NCI-H526 (cell line): ENCODE results near the gene NTM.
"Not testable (repeated sequence)": the region's sequence is repeated elsewhere in the genome, so short reads cannot be mapped to it uniquely, and the experiment has no call there.

Experiments
- DNase-seq, 2 experiments: peaks; one replicate each; lab custom pipeline; 2025; lab: John Stamatoyannopoulos, UW

The NTM gene

DNA sequence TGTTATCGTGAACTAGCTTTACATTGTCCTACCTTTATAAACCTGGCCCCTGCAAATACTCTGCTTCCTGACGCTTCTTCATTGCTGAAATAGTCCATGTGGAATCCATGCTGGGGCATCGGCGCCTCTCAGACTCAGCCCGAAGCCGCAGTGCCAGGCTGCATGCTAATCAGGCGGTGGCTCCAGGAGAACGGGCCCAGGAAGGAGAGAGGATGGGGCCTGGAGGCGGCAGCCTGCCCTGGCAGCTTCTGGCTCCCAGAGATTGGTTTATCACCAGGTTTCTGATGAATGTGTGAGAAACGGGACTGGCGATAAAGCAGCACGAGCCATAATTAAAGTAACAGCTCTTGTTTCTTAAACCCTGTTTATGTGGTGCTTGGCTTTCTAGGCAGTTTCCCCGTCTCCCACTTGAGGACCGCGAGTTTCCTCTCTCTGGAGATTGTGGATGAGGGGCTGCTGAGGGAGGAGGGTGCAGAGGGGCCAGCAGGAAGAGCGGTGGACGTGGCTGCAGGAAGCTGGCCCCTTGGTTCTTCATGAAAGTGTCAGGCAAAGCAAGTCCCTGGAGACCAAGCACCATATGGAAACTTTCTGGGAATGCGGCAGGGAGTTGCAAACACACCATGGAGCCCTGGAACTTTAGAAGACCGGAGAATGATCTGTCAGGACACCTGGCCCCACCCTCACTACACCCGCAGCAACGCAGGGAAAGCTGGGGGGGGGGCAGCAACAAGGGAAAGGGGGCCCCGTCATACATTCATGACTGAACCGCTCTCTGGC, 93.4 kb downstream of the NTM start:
- DNase-seq: peak; percentile 86 to 96

DNA sequence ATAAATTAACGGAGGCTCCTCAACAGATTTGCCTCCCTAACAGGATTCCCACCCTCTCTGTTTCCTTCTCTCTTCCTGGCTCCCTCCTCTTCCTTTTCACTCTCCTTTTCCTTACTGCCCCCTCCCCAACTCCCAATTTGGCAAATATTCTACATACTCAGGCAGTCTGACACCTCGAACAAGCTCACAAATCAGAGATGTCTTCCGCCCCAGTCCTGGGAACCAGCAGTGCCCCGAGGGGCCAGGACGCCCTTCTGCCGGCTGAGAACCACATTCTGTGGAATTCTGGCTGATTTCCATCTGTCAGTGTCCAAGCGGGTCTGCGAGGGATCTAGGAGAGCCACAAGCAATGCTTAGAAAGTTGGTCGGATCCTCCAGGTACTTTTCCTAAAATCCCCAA, 94.0 kb downstream of the NTM start:
- DNase-seq: no peak

- DNase-seq: no peak
Observed at GRCh38 chr11:131465039-131465438, 94.6 kb downstream of the NTM start.

- peak in 1 of 2 experiments; percentile 29 for DNase-seq
Observed at GRCh38 chr11:131465746-131466145, 95.3 kb downstream of the NTM start.

- no peak for DNase-seq
Observed at GRCh38 chr11:131467645-131468394, 97.4 kb downstream of the NTM start.

DNA sequence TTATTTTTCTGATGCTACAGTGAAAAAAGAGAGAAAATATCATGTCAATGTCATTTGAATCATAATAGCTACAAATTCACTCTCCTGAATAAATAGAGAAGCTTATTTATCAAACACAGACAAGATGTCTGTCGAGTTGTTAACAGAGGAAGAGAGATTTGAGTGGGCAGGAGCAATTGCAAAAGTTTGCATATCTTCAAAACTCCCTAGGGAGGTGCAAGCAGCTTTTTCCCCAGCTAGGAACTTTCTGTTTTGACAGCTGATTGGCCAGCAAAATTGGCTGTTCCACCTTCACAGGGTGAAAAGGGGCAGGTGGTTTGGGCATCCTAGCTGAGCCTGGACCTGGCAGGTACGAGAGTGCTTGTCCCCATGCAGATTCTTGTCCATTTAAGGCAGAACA, 98.2 kb downstream of the NTM start:
- peak; percentile 47 to 78 for DNase-seq

GRCh38 chr11:131470216-131470925, 100.0 kb downstream of the NTM start:
- peak; percentile 73 to 93 for DNase-seq

- peak in 1 of 2 experiments; percentile 56 for DNase-seq
Observed at GRCh38 chr11:131471976-131472375, 101.6 kb downstream of the NTM start.

DNA sequence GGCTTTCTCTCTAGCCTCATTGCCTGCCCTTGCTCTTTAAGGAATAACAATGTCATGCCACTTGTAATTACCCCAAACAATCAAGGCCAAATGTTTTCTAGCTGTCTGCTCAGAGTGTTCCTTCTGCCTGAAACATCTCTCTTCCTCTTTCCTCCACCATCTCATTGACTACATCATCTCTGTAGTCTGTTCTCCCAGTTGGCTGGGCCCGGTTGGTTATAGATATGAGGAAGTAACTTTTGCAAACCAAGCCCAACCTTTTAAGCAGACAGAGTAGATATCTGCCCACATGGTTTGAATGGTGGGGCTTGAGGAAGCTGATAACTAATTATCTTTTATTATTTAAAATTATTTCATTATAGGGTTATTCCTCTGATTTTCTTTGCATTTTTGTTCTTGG, 104.5 kb downstream of the NTM start:
- no peak for DNase-seq

- DNase-seq: no peak
Observed at GRCh38 chr11:131476266-131476665, 105.9 kb downstream of the NTM start.

GRCh38 chr11:131478341-131478740, 107.9 kb downstream of the NTM start:
- DNase-seq: no peak

- DNase-seq: no peak
Observed at GRCh38 chr11:131481303-131481702, 110.9 kb downstream of the NTM start.

DNA sequence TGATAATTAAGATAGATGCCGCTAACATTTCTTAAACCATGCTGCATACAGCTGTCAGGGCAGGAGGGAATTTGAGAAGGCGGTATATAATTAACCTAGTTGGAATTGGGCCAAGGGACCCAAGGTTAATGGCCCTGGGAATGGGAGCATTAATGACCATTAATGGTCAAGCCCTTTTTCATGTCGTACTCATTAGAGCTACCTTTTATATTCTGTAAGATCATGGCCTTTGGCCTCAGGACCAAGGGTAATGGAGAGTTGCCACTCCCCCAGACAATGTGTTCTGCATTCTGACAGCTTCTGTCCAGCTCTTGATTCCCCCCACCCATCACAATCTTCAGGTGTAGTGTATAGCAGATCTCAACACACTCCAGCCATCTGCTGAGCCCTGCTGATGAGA, 111.6 kb downstream of the NTM start:
- no peak for DNase-seq

DNA sequence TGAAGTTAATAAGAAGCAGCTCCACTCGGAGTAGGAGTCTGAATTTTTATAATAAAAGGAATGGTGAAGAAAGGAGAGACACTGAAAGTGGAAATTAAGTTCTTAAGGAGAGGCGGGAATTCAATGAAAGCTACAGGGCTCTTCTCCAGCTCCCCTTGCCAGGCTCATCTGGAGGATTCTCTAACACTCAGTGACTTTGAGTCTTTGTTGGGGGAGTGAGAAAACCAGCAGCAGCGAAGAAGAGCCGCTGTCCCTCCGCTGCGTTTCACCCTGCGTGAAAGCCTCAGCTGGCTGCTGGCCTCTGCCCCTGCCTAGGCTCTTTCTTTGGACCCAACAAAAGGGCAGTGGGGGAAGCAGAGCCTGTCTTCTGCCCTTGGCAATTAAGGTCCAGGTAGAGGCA, 113.0 kb downstream of the NTM start:
- no peak for DNase-seq

GRCh38 chr11:131483877-131484276, 113.5 kb downstream of the NTM start:
- DNase-seq: no peak

- DNase-seq: no peak
Observed at GRCh38 chr11:131486100-131486499, 115.7 kb downstream of the NTM start.

GRCh38 chr11:131486937-131487635, 116.7 kb downstream of the NTM start:
- peak; percentile 38 to 57 for DNase-seq

DNA sequence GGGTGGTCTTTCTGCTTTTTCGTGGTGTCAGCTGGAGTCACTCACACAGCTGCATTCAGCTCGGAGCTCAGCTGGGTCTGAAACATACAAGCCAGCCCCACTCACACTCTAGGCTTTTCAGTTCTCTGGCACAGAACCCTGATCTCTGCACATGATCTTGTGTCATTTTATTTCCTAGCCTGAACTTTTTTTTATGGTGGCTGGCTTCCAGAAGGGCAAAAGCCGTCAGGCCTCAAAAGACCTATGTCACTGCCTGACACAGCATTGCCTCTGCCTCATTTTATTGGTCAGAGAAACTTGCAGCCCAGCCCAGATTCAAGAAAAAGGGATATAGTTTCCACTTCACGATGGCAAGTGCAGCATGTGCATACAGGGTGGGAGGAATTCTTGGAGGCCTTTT, 117.8 kb downstream of the NTM start:
- DNase-seq: no peak

DNA sequence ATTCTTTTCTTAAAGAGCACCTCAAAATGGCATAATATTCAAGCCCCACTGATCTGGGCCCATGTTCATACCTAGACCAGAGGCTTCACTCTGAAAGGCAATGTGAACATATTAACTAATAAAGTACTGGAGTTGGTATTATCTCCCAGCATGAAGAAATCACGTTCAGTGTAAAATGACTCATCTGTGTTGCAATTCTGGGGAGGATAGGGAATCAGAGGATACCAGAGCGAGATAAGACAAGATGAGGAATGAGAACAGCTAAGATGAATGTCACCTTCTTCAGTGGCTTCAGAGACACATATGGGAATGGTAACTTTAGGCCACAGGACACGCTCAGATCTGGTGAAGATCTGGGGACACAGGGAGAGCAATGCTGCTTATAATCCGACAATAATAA, 121.1 kb downstream of the NTM start:
- no peak for DNase-seq

DNA sequence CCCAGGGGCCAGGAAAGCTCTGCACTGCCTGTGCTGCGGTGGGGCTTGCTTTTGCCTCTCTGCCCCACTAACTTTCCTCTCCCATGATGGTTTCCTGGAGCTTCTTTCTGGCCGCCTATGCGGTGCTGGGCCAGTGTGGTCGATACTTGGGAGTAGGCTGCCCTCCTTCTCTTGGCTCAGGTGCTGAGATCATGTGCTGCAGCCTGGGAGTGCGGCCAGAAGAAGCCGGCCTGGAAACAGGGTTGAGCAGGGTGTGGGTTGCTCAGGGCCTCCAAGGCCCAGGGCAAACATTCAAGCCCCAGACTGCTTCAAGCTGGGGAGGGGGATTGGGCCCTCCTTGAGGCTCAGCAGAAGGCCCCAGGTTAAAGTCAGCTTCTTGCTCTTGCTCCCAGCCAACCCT, 125.0 kb downstream of the NTM start:
- no peak for DNase-seq

DNA sequence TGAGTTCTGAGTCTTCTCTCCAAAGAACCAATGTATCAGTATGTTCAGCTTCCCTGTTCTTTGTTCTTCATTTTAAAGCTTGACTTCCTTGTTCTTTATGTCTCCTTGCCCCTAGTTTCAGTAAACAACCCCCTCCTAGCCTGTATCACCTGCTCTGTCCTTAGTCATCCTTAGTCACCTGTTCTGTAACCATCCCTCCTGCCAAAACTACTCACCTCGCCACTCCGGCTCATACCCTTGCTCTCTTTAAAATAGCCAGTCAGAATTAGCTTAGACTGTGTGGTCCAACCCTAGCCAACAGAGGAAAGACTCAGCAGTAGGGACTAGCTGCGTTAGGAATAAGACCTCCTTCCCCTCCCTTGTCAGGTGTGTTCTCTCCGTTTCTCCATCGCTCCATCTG, 127.3 kb downstream of the NTM start:
- not testable (repeated sequence) for DNase-seq

DNA sequence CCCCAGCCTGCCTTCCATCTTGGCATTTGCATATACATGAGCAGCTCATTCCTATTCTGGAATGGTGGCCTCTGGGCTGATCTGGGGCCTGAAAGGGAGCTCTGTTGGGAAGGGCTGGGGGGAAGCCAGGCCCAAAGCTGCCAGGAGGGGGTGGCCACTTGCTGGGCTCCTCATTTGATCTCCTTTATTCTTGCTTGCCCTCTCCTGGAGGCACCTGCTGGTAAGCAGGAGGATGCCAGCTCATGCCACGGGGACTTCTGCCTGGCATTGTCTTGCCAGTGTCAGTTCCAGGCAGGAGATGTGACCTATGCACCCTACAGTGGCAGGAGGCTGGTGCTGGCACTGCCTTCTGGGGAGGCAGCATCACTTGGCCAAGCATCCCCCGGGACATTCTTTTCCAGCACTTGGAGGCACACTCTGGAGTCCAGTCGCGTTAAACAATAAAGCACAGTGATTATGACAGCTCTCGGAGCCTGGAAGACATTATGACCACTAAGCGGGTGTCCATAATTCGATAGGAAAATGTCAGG, 128.3 kb downstream of the NTM start:
- peak; percentile 97 to 98 for DNase-seq
